Right lobe of liver (tissue), 6 donors: Measurements from ENCODE around the gene TTC29. TPM values are rescaled to one million over a fixed set of nuclear protein-coding genes. Genes with fewer than 3 reads are reported as not detected.

ENCODE experiments used
- ATAC-seq, 4 donors: fragments of 200-7000 bp; cut with Tn5 transposase; one replicate each; pipeline ENCODE4 v1.9.1; 2020; ENCODE audit warnings: mild to moderate bottlenecking in 4 of 4, moderate library complexity in 4 of 4
- DNase-seq, 3 donors: peaks; one replicate each; pipeline ENCODE4 v3.0.0-alpha.2; 2020
- H3K27ac ChIP-seq, 3 donors: fragments of 200-600 bp; one replicate each; pipeline ENCODE4 v1.8.0; 2022
- H3K27me3 ChIP-seq, 2 donors: fragments of 200-600 bp; one replicate each; pipeline ENCODE4 v1.8.0; 2022
- H3K36me3 ChIP-seq, 4 donors: fragments of 200-600 bp; sonication (generic) in 1 of 4; one replicate each; pipeline versions ENCODE4 v1.5.1 to v1.8.0; 2017 to 2022; ENCODE audit warnings: control low read depth in 1 of 4
- H3K4me1 ChIP-seq, 4 donors: fragments of 200-600 bp; sonication (generic) in 1 of 4; one replicate each; pipeline versions ENCODE4 v1.5.1 to v1.8.0; 2017 to 2022; ENCODE audit warnings: control low read depth in 1 of 4
- H3K4me3 ChIP-seq, 3 donors: fragments of 200-600 bp; one replicate each; pipeline ENCODE4 v1.8.0; 2022
- H3K9me3 ChIP-seq, 4 donors: fragments of 200-600 bp; sonication (generic) in 1 of 4; one replicate each; pipeline versions ENCODE4 v1.5.1 to v1.8.0; 2017 to 2022; ENCODE audit warnings: control low read depth in 1 of 4
- CTCF ChIP-seq, 4 donors: fragments of 200-600 bp in 3 of 4; fragments of 450-650 bp in 1 of 4; IDR thresholded peaks; one replicate each; pipeline versions ENCODE4 v1.5.1 to v1.8.0; 2016 to 2022; ENCODE audit warnings: antibody characterized with exemption in 4 of 4, mild to moderate bottlenecking in 2 of 4
- POLR2A ChIP-seq: fragments of 450-650 bp; IDR thresholded peaks from one replicate; pipeline ENCODE4 v1.6.1; 2017; ENCODE audit warnings: antibody characterized with exemption, mild to moderate bottlenecking
- WGBS: methylation state at CpG from one replicate; pipeline ENCODE4 v1.1.6; 2018; ENCODE audit warnings: low coverage, low lambda C conversion rate; ENCODE audit not compliant: insufficient coverage; ENCODE audit errors: missing lambda C conversion rate; 5-methylcytosine and 5-hydroxymethylcytosine counted together
- intact Hi-C, 2 donors: fragments of 100-400 bp; cut with DNase I; formaldehyde crosslinking; loops; one replicate each; pipeline versions ENCODE4 v1.11.2 to v1.14.1; 2022
- long read RNA-seq: library from polyadenylated mRNA; unstranded; transcript quantifications from one replicate; pipeline ENCODE4 v2.0.0, GENCODE V29; 2019
- total RNA-seq, 6 experiments: library from RNA; depleted of rRNA in 2 of 6; stranded (reverse); fragments of >200 nt in 2 of 6; fragmentation: NEBNext Ultra II Directional in 3 of 6; extraction: Animal tissue kit (Norgen Biotek cat#: 25700) in 3 of 6; gene quantifications; one replicate each; pipeline versions ENCODE4 v1.1.0 to v1.2.4, GENCODE V29; 2016 to 2023
- donor health status: DM: no; HTN: yes; CAD: no.
- donor health status: DM: no; HTN: no; CAD: no.
- donor health status: DM: no; HTN: no; CAD: no.
- donor health status: DM: no; HTN: yes; CAD: no.
- donor health status: DM: no; HTN: yes; CAD: no.

Gene TTC29
- total RNA-seq: not detected
- long read RNA-seq: 0 reads

GRCh38 chr4:146945556-146946374 is at the start of gene TTC29:
TSS of gene TTC29 (minus strand) at chr4:146945864. CDS start at chr4:146939895, 5,969 bp downstream.
- intact Hi-C loops: no loop called here
- Histone ChIP-seq H3K4me3 (peak within 1 kb of the TSS; percentile 38 to 43 (median 41)), H3K4me1 (peaks cover 0 to 7% (median 0%) of the 10 kb centered on the region in 4 donors), H3K27ac (no peak within 1 kb of the TSS), H3K9me3 (no peaks in the 10 kb centered on the region), H3K36me3 (no peaks in the 10 kb centered on the region), H3K27me3 (peaks cover 0 to 8% of the 10 kb centered on the region in 2 donors)
- DNase-seq (peak; percentile 85 to 91 (median 90)), ATAC-seq (peak; percentile 100)
- 1% methylated on average over 27 of the region's 39 CpGs for WGBS
- no peak for TF ChIP-seq POLR2A
- TF ChIP-seq CTCF (IDR thresholded peaks at IDR 0.05): no peak

- 45% methylated on average over 4 of the region's 4 CpGs for WGBS
- H3K36me3 ChIP-seq: no peaks in the 10 kb centered on the region
- no peaks in the 10 kb centered on the region for H3K27me3 ChIP-seq
- no peak for ATAC-seq
- H3K4me1 ChIP-seq: no peaks in the 10 kb centered on the region
- no peak for DNase-seq
- H3K27ac ChIP-seq: no peak overlapping the region
- intact Hi-C loops: no loop called here
- no peaks in the 10 kb centered on the region for H3K9me3 ChIP-seq
- TF ChIP-seq POLR2A (no peak), CTCF (IDR thresholded peaks at IDR 0.05) (no peak)
- no peak overlapping the region for H3K4me3 ChIP-seq
These were observed 36.0 kb upstream of the TTC29 start for GRCh38 chr4:146981651-146982050.

- intact Hi-C loops: no loop called here
- no peaks in the 10 kb centered on the region for H3K9me3 ChIP-seq
- H3K27me3 ChIP-seq: no peaks in the 10 kb centered on the region
- DNase-seq (no peak), ATAC-seq (no peak)
- 38% methylated on average over 4 of the region's 4 CpGs for WGBS
- H3K4me1 ChIP-seq: no peaks in the 10 kb centered on the region
- H3K4me3 ChIP-seq: no peak overlapping the region
- no peaks in the 10 kb centered on the region for H3K36me3 ChIP-seq
- TF ChIP-seq POLR2A: no peak
- no peak for TF ChIP-seq CTCF (IDR thresholded peaks at IDR 0.05)
- H3K27ac ChIP-seq: no peak overlapping the region
These were observed 33.0 kb upstream of the TTC29 start for GRCh38 chr4:146978641-146979040.

- no peak for ATAC-seq
- Histone ChIP-seq H3K4me3 (no peak overlapping the region), H3K27ac (no peak overlapping the region), H3K27me3 (no peaks in the 10 kb centered on the region), H3K36me3 (no peaks in the 10 kb centered on the region), H3K4me1 (no peaks in the 10 kb centered on the region), H3K9me3 (no peaks in the 10 kb centered on the region)
- 29% methylated on average over 1 of the region's 1 CpG for WGBS
- intact Hi-C loops: no loop called here
- DNase-seq: no peak
- TF ChIP-seq POLR2A (no peak), CTCF (IDR thresholded peaks at IDR 0.05) (no peak)
These were observed 30.5 kb upstream of the TTC29 start for GRCh38 chr4:146976145-146976544.
